ENCODE measurements around the gene CIDEB.
A peak's percentile ranks its signal among the peaks of the same experiment; 100 is the strongest.

Gene CIDEB

DNA sequence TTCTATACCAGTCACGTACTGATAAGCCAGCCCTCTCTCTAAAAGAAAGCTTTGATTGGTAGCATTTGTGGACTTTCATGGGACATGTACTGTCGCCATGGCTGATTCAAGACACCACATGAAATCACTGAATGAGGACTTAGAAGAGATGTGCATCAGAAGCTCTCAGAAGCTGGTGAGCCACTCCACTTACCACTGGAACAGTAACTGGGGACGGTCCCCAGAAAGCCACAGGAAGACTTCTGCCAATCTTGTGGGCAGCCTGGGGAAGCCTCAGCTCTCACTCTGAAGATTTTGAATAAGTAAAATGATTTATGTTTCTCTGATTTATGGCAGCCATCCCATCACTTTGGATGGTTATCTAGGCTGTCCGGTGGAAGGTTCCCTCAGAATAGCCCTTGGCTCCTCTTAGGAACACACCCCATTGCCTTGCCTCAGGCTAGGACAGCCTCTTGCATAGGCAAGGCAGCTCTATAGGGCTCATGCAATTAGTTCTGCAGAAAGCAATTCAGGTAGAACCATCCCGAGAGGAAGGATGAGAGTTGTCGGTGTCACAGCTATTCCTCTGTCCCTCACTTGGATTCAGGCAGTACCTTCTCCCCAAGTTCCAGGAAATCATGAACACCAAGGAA is 18.0 kb downstream of the CIDEB start:
- no peak for DNase-seq

DNA sequence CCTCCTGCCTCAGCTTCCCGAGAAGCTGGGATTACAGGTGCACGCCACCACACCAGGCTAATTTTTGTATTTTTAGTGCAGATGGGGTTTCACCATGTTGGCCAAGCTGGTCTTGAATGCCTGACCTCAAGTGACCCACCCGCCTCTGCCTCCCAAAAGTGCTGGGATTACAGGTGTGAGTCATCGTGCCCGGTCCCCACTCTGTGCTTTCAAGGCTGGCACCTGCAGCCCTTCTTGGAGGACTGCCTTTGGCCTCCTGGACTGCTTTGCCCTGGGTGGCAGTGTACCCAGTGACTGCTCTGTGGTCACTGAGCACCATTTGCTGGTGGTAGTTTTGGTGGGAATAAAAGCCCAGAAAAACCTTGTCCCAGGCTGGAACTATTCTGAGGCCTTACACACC is 20.8 kb downstream of the CIDEB start:
- DNase-seq, result no peak

DNA sequence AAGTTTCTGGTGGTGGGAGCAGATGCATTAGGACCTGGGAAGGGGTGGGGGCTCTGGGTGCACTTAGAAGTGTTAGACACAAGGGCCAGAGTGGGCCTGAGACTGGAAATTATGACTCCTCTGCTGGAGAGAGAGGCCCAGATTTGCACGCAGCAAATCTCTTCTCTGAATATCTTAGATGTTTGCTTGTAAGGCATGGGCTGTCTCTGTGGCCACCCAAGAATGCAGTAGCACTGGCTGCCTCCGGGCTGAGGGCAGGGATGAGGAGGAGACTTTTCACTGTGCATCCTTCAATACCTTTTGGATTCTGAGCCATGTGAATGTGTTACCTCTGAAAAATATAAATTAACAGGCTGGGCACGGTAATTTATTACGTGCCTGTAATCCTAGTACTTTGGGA is 22.4 kb downstream of the CIDEB start:
- DNase-seq, result no peak

DNA sequence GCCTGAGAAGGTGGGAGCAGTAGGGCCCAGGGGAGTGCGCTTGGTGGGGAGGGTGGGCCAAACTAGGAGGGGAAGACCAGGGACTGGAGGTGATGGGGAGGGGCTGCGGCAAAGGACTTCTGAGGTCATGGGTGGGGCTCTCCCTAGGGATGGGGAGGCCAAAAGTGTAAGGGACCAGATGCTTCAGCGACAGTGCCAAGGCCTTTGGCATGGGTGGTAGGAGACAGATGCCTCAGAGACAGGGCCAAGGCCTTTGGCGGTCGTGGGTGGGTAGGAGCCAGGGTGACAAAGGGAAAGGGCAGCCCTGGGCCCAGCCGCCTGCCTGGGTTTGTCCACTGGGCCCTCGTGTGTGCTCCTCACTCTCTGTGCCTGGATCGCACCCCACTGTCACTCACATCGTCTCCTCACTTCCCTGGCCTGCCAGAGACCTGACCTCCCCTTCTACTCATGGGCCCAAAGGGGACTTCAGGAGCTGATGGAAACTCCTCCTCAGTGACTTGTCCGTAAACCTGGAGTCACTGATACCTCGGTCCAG is 23.2 kb downstream of the CIDEB start:
- no peak for DNase-seq

DNA sequence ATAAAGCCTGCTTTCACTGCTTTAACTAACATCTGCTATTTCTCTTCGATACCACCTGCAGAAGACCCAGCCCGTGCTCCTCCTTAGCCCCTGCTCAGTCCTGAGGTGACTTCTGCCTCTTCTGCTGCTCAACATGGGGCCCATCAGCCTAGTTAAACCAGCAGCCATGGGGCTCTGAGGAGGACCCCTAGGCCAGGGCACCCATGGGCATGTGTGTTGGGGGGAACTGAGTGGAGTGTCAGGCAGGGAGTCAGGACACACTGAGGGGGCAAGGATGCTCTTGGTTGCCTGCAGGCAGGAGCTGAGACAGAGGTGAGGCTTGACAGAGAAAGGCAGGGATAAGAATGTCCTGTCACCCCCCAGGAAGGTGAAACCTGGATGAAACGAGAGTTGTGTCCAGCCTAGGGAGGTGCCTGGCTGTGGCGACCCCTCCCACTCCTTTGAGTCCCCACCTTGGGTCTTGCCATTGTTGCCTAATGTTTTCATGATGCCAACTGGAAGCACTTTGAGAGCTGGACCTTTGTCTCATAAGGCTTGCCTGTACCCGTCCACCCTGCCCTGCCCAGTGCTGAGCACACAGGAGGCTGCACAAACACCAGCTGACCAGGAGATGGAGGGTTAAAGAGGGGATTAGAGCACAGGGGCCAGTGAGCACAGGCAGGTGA is 23.8 kb downstream of the CIDEB start:
- DNase-seq, result no peak

DNA sequence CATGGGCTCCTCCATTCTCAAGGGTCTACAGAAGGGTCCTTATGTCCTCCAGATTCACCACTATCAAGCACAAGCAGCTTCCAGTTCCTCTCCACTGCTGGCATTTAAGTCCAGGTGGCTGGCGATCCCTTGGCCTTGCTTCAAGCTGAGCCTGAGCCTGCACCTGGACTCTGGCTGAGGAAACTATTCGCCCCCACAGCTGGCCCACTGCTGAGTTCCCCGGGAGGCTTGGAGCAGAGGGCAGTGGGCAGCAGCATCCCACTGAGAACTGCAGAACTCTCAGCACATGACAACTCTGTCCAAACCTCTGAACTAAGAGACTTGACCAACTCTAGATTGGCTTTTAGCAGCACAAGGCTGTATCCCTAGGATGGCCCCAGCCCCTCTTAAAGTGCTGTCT is 25.0 kb downstream of the CIDEB start:
- DNase-seq, result no peak

DNA sequence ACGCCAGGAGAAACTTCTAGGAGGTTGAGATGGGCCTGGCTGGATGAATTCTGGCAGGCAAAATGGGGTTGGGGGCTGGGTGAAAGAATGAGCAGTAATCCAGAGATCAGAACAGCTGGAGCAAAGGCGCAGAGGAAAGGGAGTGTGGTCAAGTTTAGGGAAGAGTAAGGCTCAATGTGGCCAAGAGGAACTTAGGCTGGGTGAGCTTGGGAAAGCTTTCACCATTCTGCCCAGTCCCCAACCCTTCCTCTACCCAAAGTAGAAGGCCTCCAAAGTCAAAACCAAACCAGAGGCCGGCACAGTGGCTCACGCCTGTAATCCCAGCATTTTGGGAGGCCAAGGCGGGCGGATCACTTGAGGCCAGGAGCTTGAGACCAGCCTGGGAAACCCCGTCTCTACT is 26.1 kb downstream of the CIDEB start:
- DNase-seq, result no peak

DNA sequence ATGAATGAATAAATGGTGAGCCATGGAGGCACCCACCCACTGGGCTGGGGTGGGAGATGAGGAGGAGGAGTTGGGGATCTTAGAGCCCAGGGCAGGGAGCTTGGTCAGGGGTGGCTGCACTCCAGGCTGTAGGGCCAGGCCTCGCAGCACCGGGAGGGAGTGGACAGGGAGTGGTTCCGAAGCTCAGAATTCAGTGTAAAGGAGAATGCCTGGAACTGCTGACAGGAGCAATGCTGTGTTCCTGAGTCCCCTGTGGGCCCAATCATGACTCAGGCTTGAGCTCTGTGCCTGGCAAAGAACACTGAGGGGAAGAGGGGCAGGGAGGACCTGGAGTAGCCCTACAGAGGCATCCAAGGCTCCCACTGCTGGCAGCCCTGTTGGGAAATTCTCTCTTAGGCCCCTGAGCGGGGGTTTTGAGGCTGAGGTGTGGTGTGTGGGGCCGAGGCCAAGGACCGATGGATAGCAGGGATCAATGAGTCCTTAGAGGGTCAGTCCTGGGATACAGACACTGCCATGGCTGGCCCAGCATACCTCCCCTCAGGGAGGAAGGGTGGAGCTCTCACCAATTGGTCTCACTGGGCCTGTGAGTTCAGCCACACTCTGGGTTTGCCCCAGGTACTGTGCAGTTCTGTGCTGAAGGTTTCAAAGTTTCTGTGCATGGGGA is 26.8 kb downstream of the CIDEB start:
- no peak for DNase-seq

DNA sequence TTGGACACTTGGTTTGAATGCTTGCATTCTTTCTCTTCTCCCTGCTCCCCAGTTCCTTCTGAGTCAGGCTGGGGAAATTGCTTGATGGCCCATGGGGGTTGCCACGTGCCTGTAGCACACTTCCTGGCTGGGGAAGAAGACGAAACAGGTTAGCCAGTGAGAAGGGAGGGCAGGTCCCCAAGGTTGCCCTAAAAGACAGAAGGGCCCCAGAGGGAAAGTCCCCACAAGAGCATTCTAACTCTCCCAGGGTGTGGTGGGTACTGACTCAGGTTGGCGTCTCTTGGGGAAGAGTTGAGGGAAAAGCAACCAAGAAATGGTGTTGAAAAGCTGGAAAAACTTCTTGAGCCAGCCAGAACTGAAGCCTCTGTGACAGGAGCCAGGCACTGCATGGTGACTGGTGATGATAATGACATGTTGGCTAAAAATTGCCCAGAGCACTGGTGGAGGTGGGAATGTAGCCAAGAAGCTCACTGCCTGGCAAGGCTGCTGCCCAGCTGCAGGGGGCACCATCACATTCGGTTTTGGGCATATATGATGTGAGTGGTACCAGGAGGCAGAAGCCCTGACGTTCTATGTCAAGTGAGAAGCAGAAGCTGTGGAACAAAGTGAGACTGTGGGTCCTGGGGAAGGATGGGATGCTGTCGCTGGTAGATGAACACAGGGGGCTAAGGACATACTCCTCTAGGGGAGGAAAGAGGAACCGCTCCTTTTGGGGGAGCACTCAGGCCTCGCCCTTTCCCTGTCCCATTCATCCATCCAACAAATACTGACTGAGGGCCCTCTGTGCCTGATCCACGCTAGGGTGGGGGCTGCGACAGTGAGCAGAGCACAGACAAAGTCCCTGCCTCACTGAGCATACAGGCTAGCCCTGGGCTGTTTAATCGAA is 28.2 kb downstream of the CIDEB start:
- no peak for DNase-seq

DNA sequence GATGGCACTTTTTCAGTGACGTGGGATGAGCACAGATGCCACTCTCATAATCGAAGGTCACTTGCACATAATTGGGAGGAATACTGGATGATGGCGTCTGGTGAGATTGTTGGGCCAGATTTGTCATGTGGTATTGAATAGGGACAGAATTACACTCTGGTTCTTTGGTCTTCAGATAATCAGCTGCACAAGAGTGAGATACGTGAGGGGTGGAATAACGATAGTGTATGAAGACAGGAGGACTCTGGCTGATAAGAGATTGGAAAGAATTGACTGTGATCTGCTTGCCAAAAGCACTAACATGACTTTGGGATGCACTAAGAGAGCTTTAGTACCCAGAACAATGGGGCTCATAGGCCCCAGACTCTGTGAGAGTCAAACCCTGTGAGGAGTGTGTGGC is 29.4 kb downstream of the CIDEB start:
- DNase-seq, result no peak

DNA sequence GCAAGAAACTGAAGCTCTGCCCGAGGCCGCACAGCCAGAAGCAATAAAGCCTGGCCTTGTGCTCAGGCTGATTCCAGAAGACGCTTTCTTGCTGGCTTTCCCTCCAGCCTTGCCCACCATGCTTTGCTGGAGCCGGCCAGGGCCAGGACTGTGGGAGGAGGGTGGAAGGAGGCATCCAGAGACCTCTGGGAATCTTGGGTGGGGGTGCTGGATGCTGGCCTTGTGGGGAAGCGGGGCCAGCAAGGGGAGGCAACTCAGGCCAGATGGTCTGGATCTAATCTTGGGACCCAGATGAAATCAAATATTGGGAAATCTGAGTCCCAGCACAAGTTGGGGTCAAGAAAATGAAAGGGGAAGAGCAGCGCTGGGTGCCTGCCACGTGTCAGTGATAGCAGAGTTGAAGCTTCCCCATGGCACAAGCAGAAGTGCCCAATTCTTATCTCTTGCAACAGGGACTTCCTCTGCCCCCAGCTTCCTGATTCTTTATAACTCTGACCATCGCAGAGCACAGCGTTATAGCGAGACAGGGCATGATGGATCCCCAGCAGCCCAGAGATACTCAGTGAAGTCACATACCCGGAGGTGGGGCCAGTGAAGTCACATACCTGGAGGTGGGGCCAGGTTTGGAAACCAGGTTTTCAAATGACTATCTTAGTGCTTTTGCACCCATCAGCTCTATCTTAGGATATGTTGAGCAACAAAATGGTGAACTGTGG is 30.0 kb downstream of the CIDEB start:
- no peak for DNase-seq

DNA sequence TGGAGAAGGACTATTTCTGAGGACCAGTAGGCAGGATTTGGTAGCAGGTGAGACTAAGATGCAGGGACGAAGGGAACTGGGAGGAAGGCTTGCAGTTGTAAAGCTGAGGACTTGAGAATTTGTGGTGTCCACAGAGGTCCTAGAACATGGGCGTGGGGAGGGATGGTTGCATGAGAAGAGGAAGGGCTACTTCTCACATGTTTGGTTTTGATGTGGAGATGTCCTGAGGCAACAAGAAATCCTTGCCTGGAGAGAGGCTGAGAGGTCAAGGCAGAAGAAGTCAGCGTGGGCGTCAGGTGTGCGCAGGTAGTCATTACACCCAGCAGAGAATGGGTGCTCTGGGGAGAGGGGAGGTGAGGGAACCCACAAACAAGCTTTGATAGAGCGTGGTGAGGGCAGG is 30.7 kb downstream of the CIDEB start:
- no peak for DNase-seq

DNA sequence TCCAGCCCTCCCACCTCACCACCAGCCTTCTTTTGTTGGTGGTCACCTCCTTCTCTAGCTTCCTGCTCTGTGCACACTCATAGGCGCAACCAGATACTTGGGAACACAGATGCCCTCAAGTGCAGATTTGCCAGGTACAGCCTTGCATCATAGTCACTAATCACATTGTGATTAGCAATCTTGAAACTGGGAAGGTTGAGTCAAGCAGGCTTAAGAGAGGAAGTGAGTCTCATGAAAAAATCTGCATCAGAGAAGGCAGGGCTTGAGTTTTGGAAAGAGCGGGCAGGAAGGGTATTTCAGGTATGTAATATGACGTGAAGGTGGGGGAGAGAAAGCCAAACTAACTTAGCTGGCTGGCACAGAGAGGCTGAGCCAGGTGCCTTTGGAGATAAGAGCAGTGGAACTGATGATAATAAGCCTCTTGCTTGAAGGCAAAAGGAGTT is 33.7 kb downstream of the CIDEB start:
- DNase-seq, result no peak

DNA sequence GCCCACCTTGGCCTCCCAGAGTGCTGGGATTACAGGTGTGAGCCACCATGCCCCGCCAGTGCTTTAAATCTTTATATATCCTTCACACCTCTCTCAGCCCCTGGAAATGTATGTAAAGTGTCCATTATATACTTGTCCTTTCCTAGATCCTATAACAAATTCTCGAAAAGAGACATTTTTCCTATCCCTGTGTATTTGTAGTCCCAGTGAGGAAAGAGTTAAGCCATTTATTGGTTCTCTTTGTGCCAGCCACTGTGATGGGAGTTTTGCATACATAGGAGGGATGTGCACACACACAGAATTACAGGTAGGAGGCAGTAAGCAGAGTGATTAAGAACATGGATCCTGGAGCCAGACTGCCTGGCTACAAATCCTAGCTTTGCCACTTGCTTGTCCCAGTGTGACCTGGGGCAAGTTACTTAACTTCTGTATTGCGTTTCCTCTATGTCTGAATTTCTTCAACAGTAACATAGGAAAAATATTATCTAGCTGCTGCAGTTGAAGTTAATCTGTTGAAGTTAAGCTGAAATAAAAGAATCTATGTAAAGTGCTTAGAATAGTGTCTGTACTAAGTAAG is 34.3 kb downstream of the CIDEB start:
- no peak for DNase-seq

DNA sequence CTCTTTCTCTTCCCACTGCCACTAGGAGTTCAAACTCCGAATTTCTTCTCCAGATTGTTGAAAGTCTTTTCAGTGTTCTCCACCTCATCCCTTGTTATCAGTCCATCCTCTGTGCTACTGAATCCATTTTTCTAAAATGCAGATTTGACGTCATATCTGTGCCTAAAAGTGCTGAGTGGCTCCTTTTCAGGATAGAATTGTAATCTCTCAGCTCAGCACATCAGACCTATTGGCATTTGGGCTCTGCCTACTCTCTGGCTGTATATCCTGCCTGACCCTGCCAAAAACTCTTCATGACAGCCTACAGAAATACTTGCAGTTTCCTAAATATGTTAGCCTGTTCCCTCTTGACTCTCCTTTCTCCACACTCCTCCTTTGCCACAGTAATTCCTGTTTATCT is 35.3 kb downstream of the CIDEB start:
- no peak for DNase-seq

DNA sequence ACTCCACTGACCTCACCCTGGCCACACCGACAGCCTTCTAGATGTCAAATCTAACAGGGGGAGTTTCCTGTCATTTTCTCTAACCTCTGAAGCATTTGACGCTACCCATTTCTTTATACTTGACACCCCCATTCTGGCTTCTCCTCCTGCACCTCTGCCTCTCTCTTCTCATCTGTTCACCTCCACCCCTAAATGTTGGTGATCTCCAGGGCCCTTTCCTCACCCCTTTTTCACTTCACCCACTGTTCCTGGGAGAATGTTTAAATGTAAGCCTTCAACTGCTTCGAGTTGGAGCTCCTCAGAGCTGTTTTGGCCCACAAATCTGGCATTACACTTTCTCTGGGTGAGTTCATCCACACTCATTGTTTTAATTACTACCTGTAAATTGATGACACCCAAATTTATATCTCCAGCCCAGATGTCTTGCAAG is 35.9 kb downstream of the CIDEB start:
- DNase-seq, result no peak

DNA sequence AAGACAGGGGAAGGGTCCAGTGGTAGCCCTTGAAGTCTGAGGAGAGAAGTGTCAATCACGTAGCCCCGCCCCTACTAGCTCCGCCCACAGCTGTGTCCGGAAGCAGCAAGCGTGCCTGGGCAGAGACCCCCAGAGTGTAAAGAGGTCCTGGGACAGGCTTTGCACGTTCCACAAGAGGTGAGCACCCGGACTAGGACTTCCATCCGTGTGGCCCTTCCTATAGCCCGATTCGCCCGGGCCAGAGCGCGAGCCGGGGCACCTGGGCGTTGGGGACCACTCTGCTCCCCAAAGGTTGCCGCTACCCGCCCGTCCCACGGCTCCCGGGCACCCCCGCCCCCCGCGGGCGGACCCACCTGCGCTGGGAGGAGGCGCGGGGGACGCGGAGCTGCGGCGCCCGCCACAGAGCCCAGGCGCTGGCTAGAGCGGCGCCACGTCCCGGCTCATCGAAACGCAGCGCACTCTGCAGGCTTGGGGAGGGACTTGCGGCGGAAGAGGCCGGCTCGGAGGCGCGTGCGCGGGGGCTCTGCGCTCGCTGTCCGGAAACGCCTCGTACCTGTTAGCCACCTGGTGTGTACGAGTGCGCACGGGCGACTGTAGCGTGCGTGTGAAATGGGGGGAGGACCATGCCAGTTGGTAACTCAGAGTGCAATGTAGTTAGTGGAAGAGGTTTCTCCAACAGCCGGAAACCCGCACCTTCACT is 36.5 kb downstream of the CIDEB start, which contains the start of gene RABGGTA:
Gene RABGGTA, minus strand, starts transcription at position 464 of the 700 bp plus-strand sequence. CDS start 482 bp downstream, outside the sequence.
- DNase-seq, result peak; percentile 57

DNA sequence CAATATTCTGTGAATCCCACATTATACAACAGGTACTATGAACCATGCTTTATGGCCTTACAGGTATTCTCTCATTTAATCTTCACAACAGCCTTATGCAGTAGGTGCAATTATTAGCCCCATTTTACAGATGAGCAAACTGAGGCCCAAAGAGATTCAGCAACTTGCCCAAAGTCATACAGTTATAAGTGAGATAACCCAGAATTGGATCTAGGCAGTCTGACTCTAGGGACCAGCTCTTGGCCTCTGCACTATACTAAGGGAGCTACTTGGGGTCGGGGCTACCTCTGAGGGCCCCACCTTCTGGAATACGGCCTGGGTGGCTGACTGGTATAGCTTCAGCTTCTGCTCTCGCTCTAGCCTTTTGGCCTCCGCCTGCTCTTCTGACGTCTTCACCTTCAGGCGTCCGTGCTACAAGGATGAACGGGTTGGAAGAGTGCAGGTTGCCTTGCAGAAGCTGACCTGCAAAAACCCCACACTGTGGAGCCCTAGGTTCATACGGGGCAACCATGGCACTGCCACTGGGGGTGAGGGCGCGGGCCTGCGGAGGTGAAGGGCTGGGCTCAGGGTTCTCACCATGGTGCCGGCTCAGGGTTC is 37.1 kb downstream of the CIDEB start:
- no peak for DNase-seq

DNA sequence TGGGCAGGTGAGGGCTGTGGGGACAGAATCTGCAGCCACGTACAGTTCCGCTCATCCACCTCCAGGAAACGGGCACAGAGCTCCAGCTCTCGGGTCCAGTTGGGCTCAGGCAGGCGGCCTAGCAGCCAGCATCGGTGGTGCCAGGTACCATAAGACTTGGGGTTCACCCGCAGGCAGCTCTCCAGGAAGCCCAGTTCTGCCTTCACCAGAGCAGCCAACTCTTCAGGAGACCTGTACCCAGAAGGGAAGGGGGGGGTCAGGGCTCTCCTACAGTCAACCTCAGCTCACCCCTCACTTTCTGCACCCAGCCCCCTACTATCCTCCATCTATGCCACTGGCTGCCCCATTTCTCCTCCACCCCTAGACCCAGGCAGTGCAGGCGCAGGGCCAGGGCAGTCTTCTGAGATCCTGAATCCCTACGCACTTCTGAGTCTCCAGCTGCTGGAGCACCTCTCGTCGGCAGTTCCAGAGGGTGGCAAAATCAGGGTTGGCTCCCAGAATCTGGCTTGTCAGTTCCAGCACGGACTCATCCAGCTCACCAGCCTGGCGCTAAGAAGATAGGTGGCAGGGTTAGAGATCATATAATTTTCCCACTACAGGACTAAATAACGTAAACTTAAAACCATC is 37.8 kb downstream of the CIDEB start:
- DNase-seq, result no peak

DNA sequence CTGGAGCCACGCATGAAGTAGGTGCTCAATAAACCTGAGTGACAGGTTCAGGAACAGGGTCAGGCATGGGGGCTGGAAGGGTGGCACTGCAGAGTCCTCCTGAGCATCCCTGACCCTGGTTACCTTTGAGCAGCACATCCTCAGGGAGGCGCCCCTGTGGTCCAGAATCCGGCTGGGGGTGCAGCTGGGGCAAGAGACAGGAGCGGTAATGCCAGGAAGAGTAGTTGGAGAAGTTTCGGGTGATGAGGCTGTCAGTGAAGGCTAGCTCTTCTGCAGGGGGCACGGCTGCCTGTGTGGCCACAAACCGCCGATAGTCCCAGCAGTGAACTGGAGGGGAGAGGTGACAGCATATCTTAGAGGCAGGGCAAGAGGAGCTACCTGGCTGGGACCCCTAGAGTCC is 38.4 kb downstream of the CIDEB start:
- DNase-seq, result no peak
